ENCODE measurements around the gene EPM2AIP1. TPM values are rescaled to one million over a fixed set of nuclear protein-coding genes. Genes with fewer than 3 reads are reported as not detected.

Gene EPM2AIP1
- total RNA-seq, 1 donor from 2014 or later, result 51.4 TPM

DNA sequence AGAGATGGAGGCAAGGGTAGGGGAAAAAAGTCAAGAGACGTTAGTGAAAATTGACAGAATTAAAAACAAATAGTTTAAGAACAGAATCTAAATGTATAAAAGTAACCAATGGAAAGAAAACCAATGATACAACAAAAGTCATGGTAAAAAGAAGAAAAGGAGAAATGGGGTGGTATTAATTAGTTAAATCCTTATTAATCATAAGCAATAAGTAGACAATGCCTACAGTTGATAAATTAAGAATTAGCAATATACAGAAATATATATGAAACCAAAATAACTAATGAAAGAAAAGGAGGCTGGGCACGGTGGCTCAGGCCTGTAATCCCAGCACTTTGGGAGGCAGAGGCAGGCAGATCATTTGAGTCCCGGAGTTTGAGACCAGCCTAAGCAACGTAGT lies 23.8 kb downstream of the EPM2AIP1 start:
- peak overlapping the region; percentile 60 for H3K4me3 Mint-ChIP-seq
- H2AFZ ChIP-seq (replicated peaks), result peak overlapping the region; percentile 76
- peaks cover 2% of the 10 kb centered on the region for H3K27me3 Mint-ChIP-seq (ENCODE audit: insufficient read depth, low read depth)
- H3K27ac ChIP-seq, result no peak overlapping the region
- H3K4me1 ChIP-seq, result peaks cover 24% of the 10 kb centered on the region
- H3K27ac Mint-ChIP-seq, result peak overlapping the region; percentile 92
- no peak overlapping the region for H3K4me3 ChIP-seq
- no peaks in the 10 kb centered on the region for H3K27me3 ChIP-seq
- no peaks in the 10 kb centered on the region for H4K20me1 ChIP-seq (ENCODE audit: low read depth)
- no peak overlapping the region for H3K9ac ChIP-seq
- TF ChIP-seq EZH2phosphoT487 (IDR thresholded peaks at IDR 0.05) (no peak), EZH2 (IDR thresholded peaks at IDR 0.05) (no peak)
- TF ChIP-seq, protein P1, sequence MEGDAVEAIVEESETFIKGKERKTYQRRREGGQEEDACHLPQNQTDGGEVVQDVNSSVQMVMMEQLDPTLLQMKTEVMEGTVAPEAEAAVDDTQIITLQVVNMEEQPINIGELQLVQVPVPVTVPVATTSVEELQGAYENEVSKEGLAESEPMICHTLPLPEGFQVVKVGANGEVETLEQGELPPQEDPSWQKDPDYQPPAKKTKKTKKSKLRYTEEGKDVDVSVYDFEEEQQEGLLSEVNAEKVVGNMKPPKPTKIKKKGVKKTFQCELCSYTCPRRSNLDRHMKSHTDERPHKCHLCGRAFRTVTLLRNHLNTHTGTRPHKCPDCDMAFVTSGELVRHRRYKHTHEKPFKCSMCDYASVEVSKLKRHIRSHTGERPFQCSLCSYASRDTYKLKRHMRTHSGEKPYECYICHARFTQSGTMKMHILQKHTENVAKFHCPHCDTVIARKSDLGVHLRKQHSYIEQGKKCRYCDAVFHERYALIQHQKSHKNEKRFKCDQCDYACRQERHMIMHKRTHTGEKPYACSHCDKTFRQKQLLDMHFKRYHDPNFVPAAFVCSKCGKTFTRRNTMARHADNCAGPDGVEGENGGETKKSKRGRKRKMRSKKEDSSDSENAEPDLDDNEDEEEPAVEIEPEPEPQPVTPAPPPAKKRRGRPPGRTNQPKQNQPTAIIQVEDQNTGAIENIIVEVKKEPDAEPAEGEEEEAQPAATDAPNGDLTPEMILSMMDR (IDR thresholded peaks at IDR 0.05), result no peak
- H3K36me3 Mint-ChIP-seq, result no peaks in the 10 kb centered on the region
- no peak for DNase-seq (ENCODE audit: low spot score)
- H3K36me3 ChIP-seq, result no peaks in the 10 kb centered on the region
- H3K9me3 ChIP-seq (ENCODE audit: low read depth), result no peaks in the 10 kb centered on the region
- peaks cover 21% of the 10 kb centered on the region for H3K4me1 Mint-ChIP-seq
- peak overlapping the region; percentile 58 for H3K4me2 ChIP-seq
- no peaks in the 10 kb centered on the region for H3K9me3 Mint-ChIP-seq
- no peaks in the 10 kb centered on the region for H3K79me2 ChIP-seq (ENCODE audit: low read depth)
- H3F3A ChIP-seq (ENCODE audit: low read depth), result no peaks in the 10 kb centered on the region

DNA sequence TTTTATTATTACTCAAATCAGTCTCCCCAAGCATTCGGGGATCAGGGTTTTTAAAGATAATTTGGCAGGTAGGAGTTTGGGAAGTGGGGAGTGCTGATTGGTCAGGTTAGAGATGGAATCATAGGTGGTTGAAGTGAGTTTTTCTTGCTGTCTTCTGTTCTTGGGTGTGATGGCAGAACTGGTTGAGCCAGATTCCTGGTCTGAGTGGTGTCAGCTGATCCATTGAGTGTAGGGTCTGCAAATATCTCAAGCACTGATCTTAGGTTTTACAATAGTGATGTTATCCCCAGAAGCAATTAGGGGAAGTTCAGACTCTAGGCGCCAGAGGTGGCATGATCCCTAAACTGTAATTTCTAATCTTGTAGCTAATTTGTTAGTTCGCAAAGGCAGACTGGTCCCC lies 27.5 kb downstream of the EPM2AIP1 start:
- no peaks in the 10 kb centered on the region for H3K36me3 ChIP-seq
- Mint-ChIP-seq H3K36me3 (no peaks in the 10 kb centered on the region), H3K4me1 (peaks cover 15% of the 10 kb centered on the region), H3K27me3 (ENCODE audit: insufficient read depth, low read depth) (peaks cover 4% of the 10 kb centered on the region), H3K9me3 (no peaks in the 10 kb centered on the region), H3K4me3 (no peak overlapping the region), H3K27ac (no peak overlapping the region)
- TF ChIP-seq EZH2 (IDR thresholded peaks at IDR 0.05), result no peak
- TF ChIP-seq, protein P1 (IDR thresholded peaks at IDR 0.05), result no peak
- TF ChIP-seq EZH2phosphoT487 (IDR thresholded peaks at IDR 0.05), result no peak
- H3K9me3 ChIP-seq (ENCODE audit: low read depth), result no peaks in the 10 kb centered on the region
- H3K27ac ChIP-seq, result no peak overlapping the region
- H2AFZ ChIP-seq (replicated peaks), result no peak overlapping the region
- DNase-seq (ENCODE audit: low spot score), result no peak
- no peaks in the 10 kb centered on the region for H4K20me1 ChIP-seq (ENCODE audit: low read depth)
- H3K9ac ChIP-seq, result no peak overlapping the region
- H3K4me3 ChIP-seq, result no peak overlapping the region
- H3K27me3 ChIP-seq, result no peaks in the 10 kb centered on the region
- H3K79me2 ChIP-seq (ENCODE audit: low read depth), result no peaks in the 10 kb centered on the region
- no peaks in the 10 kb centered on the region for H3F3A ChIP-seq (ENCODE audit: low read depth)
- H3K4me1 ChIP-seq, result peaks cover 17% of the 10 kb centered on the region
- no peak overlapping the region for H3K4me2 ChIP-seq

DNA sequence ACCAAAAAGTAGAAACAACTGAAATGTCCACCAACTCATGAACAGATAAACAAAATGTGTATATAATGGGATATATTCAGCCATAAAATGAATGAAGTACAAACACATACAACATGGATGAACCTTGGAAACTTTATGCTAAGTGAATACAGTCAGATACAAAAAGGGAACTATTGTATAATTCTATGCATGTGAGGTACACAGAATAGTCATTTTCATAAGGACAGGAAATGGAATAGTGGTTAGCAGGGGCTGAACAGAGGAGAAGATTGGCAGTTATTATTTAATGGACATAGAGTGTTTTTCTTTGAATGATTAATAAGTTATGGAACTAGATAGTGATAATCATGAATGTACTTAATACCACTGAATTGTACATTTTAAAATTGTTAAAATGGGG lies 28.1 kb downstream of the EPM2AIP1 start:
- no peaks in the 10 kb centered on the region for H3K9me3 Mint-ChIP-seq
- Histone ChIP-seq H3K27me3 (no peaks in the 10 kb centered on the region), H3K9ac (no peak overlapping the region), H3K36me3 (no peaks in the 10 kb centered on the region), H3F3A (ENCODE audit: low read depth) (no peaks in the 10 kb centered on the region), H3K27ac (no peak overlapping the region), H3K4me1 (peaks cover 11% of the 10 kb centered on the region), H3K4me3 (no peak overlapping the region), H3K79me2 (ENCODE audit: low read depth) (no peaks in the 10 kb centered on the region), H4K20me1 (ENCODE audit: low read depth) (no peaks in the 10 kb centered on the region), H3K9me3 (ENCODE audit: low read depth) (no peaks in the 10 kb centered on the region), H2AFZ (replicated peaks) (no peak overlapping the region), H3K4me2 (no peak overlapping the region)
- no peak overlapping the region for H3K4me3 Mint-ChIP-seq
- H3K27me3 Mint-ChIP-seq (ENCODE audit: insufficient read depth, low read depth), result peaks cover 2% of the 10 kb centered on the region
- TF ChIP-seq EZH2phosphoT487 (IDR thresholded peaks at IDR 0.05) (no peak), EZH2 (IDR thresholded peaks at IDR 0.05) (no peak)
- TF ChIP-seq, protein P1 (IDR thresholded peaks at IDR 0.05), result no peak
- H3K36me3 Mint-ChIP-seq, result no peaks in the 10 kb centered on the region
- peaks cover 13% of the 10 kb centered on the region for H3K4me1 Mint-ChIP-seq
- no peak for DNase-seq (ENCODE audit: low spot score)
- no peak overlapping the region for H3K27ac Mint-ChIP-seq
